Colonic mucosa (tissue), 4 donors: ENCODE measurements around the gene TMSB15C. TPM values are rescaled to one million over a fixed set of nuclear protein-coding genes. Genes with fewer than 3 reads are reported as not detected.

Source experiments
- DNase-seq: peaks from one replicate; pipeline ENCODE4 v3.0.0-alpha.2; 2020
- H3K27ac ChIP-seq: fragments of 200-600 bp; one replicate; pipeline ENCODE4 v1.8.0; 2021
- H3K27me3 ChIP-seq: fragments of 200-600 bp; one replicate; pipeline ENCODE4 v1.8.0; 2021
- H3K36me3 ChIP-seq: fragments of 200-600 bp; one replicate; pipeline ENCODE4 v1.8.0; 2021
- H3K4me1 ChIP-seq: fragments of 200-600 bp; one replicate; pipeline ENCODE4 v1.8.0; 2021; ENCODE audit warnings: mild to moderate bottlenecking
- H3K4me3 ChIP-seq: fragments of 200-600 bp; one replicate; pipeline ENCODE4 v1.8.0; 2021
- H3K9ac ChIP-seq, 2 donors: one replicate each; pipeline ENCODE4 v1.7.0; 2013; ENCODE audit warnings: control low read depth in 2 of 2, low read depth in 2 of 2, low read length in 2 of 2
- H3K9me3 ChIP-seq: fragments of 200-600 bp; one replicate; pipeline ENCODE4 v1.8.0; 2021
- CTCF ChIP-seq: fragments of 200-600 bp; IDR thresholded peaks from one replicate; pipeline ENCODE4 v1.8.0; 2022; ENCODE audit warnings: antibody characterized with exemption, mild to moderate bottlenecking
- intact Hi-C: fragments of 100-400 bp; cut with DNase I; formaldehyde crosslinking; loops from one replicate; pipeline ENCODE4 v1.14.1; 2022
- total RNA-seq, 2 donors: library from RNA; stranded (reverse); fragmentation: NEBNext Ultra II Directional in 1 of 2; extraction: Animal tissue kit (Norgen Biotek cat#: 25700) in 1 of 2; gene quantifications; one replicate each; pipeline ENCODE4 v1.2.1, GENCODE V29; 2021
- donor health status: healthy.
- donor health status: DM: no; HTN: no; CAD: no.
- donor health status: DM: no; HTN: no; CAD: no.

TMSB15C gene
- total RNA-seq, 2 donors from 2014 or later = 0.89 to 1.2 TPM

GRCh38 chrX:104039689-104040505, 36.1 kb downstream of the TMSB15C start, which contains the start of gene H2BW2:
H2BW2 (plus strand) TSS chrX:104039956; CDS start chrX:104039995, 39 bp downstream.
- TF ChIP-seq CTCF = no peak
- H3K27ac ChIP-seq = no peak within 1 kb of the TSS
- H3K4me3 ChIP-seq = no peak within 1 kb of the TSS
- no peaks in the 10 kb centered on the region for H3K27me3 ChIP-seq
- no peak within 1 kb of the TSS for H3K9ac ChIP-seq
- no peaks in the 10 kb centered on the region for H3K36me3 ChIP-seq
- no peak for DNase-seq
- no peaks in the 10 kb centered on the region for H3K9me3 ChIP-seq
- intact Hi-C loops = no loop called here
- H3K4me1 ChIP-seq = no peaks in the 10 kb centered on the region

Other genes starting within 250 kb of the TMSB15C start
- gene RAB9B, start 244.0 kb downstream of the TMSB15C start, total RNA-seq = 1 to 10 TPM in 1 of 2 donors, under 1 TPM in 1; 0.54 to 1.2 TPM
- 1 to 10 TPM; 2.7 to 3.0 TPM for gene TMSB15B, start 113.6 kb downstream of the TMSB15C start, total RNA-seq
- not detected for gene H2BW1, start 62.5 kb downstream of the TMSB15C start, total RNA-seq
- gene H2BW2, start 36.3 kb downstream of the TMSB15C start, total RNA-seq = not detected
- gene ZCCHC18, start 36.3 kb upstream of the TMSB15C start, total RNA-seq = under 1 TPM in 1 of 2 donors, not detected in 1; 0.98 TPM
- gene SLC25A53, start 80.8 kb upstream of the TMSB15C start, total RNA-seq = 1 to 10 TPM; 7.5 to 8.6 TPM
- 10 to 100 TPM; 20.9 to 29.3 TPM for gene FAM199X, start 90.2 kb upstream of the TMSB15C start, total RNA-seq
- not detected for gene ESX1, start 178.7 kb upstream of the TMSB15C start, total RNA-seq